COLO668 (cell line): ENCODE results near the gene UCP3.

Experiments used
- DNase-seq: peaks from one replicate; lab custom pipeline; 2025; ENCODE audit not compliant: unreplicated experiment; lab: John Stamatoyannopoulos, UW

The UCP3 gene, protein sequence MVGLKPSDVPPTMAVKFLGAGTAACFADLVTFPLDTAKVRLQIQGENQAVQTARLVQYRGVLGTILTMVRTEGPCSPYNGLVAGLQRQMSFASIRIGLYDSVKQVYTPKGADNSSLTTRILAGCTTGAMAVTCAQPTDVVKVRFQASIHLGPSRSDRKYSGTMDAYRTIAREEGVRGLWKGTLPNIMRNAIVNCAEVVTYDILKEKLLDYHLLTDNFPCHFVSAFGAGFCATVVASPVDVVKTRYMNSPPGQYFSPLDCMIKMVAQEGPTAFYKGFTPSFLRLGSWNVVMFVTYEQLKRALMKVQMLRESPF

DNA sequence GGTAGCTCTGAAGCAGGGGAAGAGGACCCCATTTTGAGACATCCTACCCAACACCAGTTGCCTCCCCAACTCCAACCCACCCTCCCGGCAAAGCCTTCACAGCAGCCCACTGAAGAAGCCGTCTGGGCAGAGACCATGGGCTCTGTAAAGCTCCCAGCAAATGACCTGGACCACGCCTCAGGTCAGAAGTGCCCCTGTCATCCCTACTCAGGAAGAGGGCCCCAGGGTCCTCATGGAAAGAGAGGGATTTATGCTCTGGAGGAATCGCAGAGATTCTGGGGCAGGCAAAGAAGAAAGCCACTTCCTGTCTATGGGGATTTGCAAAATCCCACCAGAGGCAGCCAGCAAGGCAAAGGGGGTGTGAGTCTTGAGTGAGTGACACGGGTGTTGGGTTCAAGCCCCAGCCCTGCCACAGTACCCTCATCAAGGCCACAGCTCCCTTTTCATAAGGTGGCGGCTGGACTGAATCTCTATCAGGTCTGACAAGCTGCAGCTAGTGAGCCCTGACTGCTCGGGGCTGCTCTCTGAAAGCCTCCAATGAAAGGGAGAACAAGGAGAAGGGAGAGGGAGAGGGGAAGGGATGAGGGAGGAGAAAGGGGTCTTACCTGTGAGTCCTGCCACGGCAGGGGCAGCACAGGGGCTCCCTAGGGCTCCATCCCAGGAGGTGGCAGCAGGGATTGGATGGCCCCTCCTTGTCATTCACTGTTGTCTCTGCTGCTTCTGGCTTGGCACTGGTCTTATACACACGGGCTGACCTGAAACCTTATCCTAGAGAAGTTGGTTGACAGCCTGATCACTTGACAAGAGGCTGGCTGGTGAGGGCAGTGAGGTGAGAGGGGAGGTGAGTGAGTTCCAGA, at the start of gene UCP3:
Gene UCP3, minus strand, starts transcription at position 713 of the 857 bp plus-strand sequence. CDS start 2,043 bp downstream, outside the sequence.
- no peak for DNase-seq

DNA sequence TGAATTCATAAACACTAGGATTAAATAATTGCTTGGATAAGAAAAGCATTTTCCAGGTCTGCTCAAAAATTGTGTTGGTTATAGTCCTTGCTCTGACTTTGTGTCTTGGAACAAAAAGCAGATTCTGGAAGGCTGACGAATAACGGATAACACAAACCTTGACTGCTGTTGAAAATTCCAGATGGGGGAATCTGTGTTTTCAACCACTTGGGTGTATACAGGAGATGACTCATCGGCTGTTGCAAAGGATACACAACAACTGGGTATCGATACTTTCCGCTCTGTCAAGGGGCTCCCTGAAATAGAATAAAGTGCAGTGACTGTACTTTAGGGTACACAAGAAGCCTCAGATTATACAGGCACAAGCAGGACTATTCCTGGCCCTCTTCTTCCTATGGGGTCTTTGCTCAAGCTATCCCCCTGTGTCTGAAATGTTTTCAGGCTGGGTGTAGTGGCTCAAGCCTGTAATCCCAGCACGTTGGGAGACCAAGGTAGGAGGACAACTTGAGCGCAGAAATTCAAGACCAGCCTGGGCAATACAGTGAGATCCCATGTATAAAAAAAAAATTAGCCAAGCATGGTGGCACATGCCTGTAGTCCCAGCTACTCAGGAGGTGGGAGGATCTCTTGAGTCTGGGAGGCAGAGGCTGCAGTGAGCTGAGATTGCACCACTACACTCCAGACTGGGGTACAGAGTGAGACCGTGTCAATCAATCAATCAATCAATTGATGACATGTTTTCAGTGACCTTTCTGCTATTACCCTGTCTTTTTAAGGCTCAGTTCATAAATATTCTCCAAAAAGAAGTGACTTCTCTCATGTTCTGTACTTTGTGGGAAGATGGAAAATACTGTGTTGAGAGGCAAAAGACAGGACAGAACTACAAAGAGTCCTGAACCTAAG, 48.6 kb upstream of the UCP3 start:
- DNase-seq: no peak

DNA sequence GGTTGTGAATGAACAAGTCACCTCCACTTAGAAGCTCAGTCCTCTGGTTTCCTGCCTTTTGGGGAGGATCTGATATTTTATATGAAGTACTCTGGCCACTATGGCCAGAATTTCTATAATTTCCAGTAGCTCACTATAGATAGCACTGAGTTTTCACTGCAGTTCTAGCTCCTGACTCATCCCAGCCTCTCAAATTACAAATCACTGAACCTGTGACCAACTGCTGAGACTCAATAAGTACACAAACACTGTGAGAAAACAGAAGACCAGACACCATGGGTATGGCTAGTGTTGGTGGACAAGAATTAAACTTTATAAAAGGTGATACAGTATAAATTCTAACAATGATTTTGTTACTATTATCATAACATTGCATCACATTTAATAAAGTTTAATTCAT, 47.1 kb upstream of the UCP3 start:
- DNase-seq: no peak

DNA sequence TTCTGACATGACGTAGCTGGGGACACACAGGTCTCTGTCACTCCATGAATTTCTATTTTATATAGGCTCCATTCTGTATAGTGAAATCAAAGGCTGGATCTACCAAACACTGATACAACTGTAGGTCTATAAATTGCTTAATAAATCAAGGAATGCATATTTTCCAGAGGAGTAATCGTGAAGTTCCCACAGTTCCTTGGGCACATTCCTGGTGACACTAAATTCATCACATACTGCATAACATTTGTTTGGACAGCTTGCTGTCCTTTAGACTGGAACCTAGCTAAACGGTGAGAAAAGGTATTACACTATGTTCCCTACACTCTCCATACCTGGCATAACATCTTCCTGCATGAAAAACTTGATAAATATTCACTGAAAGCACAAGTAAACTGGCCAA, 41.6 kb upstream of the UCP3 start:
- DNase-seq: no peak

DNA sequence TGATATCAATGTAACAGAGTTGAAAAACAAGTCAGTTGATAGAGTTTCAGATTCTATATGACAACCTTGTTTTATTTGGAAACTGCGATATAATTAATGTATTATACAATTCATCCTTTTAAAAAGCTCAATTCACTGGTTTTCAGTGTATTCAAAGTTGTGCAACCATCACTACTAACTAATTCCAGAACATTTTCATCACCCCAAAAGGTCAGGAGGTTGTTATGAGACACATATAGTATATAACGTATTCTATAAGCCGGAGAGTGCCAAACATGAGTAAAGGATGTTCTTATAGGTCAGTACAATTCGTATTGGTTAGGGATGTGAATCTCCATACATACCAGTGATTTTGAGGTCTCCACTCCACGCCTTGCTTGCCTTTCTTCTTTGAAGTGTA, 40.1 kb upstream of the UCP3 start:
- no peak for DNase-seq

DNA sequence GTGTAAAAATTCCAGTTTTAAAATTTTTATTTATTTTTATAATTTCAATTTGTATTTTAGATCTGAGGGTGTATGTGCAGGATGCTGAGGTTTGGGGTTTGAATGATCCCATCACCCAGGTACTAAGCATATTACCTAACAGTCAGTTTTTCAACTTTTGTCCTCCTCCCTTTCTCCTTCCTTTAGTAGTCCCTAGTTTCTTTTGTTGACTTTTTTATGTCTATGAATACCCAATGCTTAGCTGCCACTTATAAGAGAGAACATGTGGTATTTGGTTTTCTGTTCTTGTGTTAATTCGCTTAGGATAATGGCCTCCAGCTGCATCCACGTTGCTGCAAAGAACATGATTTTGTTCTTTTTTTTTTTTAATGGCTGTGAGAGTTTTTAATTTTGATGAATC, 35.7 kb upstream of the UCP3 start:
- no peak for DNase-seq

DNA sequence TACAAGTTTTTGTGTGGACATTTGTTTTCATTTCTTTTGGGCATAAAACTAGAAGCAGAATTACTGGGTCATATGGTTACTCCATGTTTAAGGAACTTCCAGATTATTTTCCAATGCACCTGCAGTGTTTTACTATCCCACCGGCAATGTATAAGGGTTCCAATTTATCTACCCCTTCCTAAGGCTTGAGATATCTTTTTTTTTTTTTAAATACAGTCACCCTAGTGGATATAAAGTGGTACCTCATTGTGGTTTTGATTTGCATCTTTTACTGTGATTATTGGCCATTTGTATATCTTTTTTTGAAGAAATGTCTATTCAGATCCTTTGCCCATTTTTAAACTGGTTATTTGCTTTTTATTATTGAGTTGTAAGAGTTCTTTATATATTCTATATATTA, 34.6 kb upstream of the UCP3 start:
- DNase-seq: no peak

DNA sequence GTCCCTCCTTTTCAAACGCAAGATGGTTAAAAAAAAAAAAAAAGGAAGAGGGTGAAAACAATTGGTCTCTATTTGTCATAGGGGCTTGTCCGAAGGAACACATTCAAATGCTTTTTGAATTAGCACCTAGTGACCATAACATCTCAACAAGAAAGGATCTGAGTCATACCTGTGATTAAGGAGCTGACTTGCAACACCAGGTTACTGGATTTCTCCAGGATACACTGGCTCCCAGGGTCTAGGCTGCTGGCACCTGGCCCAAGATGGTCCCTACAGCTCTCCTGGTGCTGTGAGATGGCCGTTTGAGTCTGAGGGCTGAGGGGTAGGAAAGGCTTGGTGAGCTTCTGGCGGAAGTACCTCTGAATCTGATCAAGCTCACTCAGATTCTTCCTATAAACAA, 28.4 kb upstream of the UCP3 start:
- no peak for DNase-seq

DNA sequence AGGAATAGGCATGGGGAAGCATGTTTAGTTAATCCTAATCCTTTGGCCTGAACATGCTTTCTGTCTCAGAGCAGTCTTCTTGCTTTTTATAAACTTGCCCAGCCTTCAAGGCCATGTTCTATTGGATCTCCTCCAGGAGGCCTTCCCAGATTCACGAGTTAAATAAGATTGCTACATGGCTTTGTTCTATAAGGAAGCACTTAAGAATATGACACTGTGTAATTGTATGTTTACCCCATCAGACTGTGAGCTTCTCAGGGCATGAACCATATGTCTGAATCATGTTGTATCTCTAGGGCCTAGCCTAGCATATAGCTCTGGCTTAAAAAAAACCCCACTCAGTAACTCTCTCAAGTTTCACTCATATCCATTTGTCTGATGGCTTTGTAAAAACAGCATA, 26.4 kb upstream of the UCP3 start:
- no peak for DNase-seq

DNA sequence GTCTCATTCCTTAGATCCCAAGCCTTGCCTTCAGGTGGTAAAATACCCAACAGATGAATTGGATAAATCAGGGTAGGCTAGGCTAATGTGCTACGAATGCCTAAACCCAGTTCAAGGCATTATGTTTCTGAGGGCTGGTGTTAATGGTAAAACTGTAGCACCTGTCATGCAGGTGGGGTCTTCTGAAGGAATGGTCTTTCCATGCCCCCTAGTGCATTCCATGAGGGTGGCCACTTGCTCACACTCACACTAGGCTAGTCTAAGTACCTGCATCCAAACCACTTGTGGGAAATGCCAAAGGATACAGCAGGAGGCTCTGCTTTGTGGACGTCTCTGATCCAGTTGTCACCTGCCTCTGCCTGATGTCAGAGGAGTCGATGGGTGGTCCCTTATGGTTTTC, 24.2 kb upstream of the UCP3 start:
- no peak for DNase-seq

DNA sequence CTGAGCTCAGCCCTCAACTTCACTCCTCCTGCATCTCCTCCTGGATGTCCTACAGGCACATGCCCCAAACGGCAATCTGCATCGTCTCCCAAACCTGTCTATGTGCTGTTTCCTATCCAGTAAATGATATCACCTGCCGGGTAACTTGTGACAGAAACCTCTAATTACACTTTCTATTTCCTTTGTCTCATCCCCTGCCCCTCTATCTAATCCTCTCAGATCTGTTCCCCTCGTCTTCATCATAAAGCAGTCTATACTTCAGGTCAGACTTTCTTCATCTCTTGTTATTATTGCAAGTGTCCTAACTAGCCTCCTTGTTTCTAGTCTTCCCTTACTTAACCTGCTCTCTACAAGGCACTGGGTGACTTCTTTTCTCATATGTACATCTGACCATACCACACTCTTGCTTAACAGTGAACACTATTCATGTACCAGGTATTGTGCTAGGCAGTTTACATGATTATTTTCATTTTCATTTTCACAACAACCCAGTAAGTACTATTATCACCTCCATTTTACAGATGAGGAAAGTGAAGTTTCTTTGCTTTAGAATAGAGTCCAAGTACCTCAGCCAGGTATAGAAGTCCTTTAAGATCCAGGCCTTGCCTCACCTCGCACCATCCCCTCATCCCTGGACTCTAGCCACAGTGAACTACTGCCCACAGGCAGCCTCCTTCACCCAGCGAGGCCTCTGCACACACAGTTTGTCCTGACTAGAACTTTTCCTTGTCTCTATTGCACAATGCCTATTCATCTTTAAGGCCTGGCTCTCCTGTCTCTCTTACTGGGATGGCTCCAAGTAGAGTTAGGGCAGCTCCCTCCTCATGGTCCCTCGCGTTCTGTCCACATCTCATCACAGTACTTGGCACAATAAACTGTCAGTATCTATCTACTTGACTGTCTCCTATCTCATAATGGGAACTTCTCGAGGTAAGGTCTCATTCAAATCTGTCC, 22.1 kb upstream of the UCP3 start:
- DNase-seq: no peak

DNA sequence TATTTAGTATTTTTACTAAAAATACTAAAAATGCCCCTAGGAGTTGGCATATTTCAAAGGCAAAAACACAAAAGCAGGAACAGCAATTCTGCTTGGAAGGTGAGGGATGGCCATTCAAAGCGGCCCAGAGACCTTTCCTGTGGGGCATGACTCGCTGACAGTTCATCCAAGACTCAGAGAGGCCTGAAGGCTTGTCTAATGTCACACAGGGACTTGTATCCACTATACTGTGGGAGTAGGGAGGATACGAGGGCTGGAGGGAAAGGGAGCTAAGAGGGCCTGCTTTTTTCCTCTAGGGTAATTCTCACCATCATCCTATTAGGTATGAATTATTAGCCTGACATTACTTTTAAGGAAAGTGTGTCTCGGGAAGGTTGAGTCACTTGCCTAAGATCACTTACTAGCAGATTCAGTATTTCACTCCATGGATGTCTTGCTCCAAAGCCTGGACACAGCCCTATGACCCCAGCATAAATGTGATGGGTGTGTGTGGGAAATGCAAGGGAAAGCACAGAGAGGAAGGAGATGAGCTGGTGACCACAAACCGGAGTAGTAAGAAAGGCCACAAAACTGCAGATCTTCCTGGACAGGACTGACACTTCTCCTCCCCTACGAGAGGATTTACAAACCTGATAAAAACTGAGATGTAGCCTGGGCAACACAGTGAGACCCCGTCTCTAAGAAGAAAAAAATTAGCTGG, 16.7 kb upstream of the UCP3 start:
- no peak for DNase-seq

DNA sequence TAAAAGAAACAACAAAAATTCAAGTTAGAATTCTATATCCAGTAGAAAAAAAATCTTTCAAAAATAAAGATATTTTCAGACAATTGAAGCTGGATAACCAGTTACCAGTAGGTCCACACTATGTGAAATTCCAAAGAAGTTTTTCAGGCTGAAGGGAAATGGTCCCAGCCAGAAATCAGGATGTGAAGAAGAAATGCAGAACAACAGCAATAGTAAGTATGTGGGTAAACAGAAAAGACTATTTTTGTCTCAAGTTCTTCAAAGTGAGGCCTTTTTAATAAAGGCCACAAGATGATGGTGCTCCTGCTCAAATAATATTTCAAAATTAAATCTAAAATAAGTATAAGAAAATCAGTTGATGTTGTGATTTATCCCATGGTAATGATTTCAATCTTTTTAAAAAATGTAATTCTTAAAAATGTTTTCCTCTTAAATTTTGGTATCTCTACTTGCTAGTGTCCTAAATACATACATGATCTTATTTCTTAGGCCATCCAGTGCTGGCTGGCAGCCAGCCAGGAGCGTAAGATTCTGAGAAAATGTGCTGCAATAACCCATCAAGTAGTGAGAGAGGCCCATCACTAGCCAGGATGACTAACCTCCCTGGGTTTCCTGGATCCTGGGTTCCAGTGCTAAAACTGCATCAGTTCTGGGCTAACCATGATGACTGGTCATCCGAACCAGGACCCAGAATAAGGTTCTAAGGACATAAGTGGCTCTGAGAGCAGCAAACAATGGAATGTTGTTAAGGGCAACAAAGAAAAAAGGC, 15.6 kb upstream of the UCP3 start:
- no peak for DNase-seq

DNA sequence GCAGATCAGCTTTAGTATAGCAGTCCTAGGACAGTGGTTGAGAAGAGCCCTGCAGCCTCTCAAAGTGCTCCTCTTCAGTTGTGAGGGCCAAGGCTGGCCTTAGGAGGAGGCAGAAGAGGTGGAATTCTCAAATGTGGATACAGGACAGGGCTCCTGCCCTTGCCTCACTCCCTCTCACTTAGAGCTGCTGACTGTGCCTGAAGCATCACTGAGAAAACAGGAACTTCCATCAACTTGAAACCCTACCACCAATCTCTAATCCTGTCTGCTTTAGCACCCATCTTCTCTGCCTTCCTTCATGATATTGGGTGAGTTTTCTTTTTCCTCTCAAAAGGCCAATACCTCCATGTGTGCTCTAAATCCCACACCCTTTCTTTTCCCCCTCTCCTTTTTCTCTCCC, 14.4 kb upstream of the UCP3 start:
- DNase-seq: no peak

DNA sequence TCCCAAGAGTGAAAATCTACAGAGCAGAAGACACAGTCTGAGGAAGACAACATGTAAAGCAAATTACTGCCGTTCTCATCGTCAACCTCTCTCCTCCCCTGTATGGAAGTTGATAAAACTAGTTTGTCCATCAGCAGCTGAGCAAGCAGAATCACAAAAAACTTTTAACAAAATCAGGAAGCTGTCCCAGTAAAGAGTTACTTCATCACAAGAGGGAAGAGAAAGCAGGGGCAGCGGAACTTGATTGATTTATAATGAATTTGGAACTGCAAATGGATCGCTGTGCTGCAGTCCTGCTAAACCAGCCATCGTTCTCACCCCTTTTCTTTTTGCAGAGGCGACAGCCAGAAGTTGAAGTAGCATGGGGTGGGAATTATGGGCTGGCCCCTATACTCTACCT, 13.7 kb upstream of the UCP3 start:
- DNase-seq: no peak

DNA sequence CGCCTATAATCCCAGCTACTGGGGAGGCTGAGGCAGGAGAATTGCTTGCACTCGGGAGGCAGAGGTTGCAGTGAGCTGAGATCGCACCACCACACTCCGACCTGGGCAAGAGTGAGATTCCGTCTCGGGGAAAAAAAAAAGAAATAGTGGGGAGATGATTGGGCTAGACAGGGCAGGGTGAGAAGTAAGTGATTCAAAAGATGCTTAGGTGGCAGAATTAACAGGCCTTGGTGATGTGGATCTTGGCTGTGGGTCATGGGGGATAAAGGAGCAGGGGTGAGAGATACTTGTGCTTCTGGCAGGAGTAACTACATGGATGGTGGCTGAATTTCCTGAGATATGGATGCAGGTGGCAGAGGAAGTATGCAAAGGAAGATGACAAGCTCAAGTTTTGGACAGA, 13.1 kb upstream of the UCP3 start:
- no peak for DNase-seq

DNA sequence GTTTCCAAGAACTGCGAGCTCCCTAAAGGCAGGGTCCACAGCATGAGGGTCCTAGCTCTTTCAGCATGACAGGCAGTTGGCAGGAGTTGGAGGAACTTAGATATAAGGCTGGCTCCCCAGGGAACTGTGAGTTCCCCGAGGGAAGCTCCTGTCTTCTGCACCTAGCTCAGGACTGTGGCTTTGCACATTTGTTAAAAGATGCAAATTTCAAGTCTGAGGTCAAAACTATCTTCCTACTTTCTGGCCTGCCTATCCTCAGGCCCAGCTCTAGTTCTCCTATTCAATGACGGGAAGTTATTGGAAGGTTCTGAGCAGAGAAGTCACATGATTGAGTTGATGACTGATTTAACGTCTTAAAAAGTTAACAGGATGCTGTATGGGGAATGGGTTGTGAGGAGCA, 11.7 kb upstream of the UCP3 start:
- DNase-seq: no peak

DNA sequence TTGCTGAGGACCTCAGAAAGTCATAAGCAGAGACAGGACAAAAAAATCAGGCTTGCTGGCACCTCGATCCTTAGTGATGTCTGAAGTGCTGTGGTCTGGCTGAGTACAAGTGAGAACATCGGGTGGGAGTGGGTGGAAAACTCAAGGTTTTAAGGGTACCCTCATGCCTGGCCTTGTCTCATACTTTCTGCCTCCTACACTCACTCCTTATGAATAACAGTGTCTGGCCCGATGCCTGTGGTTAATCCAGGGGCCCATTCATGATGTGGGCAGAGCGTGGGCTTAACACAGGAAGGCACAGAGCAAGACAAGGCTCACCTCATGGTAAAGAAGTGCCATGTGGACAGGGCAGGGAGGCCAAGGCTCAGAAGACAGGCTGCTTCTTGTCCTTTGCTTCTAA, 11.0 kb upstream of the UCP3 start:
- no peak for DNase-seq

DNA sequence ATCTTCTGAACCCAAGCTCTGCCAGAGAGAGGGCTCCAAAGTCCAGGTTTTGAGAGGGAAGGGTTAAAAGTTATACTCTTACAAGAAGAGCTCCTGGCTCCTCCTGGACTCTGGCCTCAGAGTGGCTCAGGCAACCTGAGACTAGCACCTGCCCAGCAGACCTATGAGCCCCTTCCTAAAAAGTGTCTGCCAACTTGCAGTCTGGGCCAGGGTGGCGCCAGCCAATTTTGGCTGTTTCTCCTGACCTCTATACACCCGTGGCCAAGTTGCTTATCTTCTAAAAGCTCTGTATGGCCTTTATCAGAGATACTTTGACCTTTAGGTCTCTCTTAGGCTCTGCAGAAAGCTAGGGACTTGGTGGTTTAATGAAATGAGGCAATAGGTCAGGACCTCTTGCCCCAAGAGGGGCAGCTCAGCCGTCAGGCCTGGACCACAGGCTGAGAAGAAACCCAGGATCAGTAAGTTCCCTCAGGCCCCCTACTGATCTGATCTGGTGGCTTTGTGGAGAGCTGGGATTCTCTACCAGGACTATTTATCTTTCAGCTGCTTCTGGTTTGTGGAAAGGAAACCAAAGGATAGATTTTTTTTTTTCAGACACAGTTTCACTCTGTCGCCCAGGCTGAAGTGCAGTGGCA, 10.3 kb upstream of the UCP3 start:
- no peak for DNase-seq
